OCI-LY7 (cell line): ENCODE results near the gene GALR3. TPM values are rescaled to one million over a fixed set of nuclear protein-coding genes. Genes with fewer than 3 reads are reported as not detected.

Source experiments
- BruUV-seq: library from RNA; stranded (reverse); fragments of 400-500 nt; replicated peaks from 2 replicates; lab custom pipeline; 2021; lab: Mats Ljungman, UMichigan
- CTCF ChIA-PET: fragments of 300-600 bp; sonication (Branson Sonifier 250); formaldehyde crosslinking; loops from one replicate; lab custom pipeline; 2022; ENCODE audit warnings: antibody characterized with exemption; ENCODE audit not compliant: unreplicated experiment; lab: Charles Lee
- POLR2A ChIA-PET: fragments of 300-600 bp; sonication (Branson Sonifier 250); formaldehyde crosslinking; loops from one replicate; lab custom pipeline; 2022; ENCODE audit warnings: antibody characterized with exemption; lab: Charles Lee
- DNase-seq: peaks from one replicate; pipeline ENCODE4 v3.0.0-alpha.2; 2015; ENCODE audit warnings: low spot score
- H2AFZ ChIP-seq: fragments of 200-600 bp; sonication (generic), shearing (Covaris generic); 2 replicates; pipeline ENCODE4 v1.6.1; 2014; ENCODE audit warnings: mild to moderate bottlenecking, antibody characterized with exemption, low read length, moderate library complexity
- H3K27ac ChIP-seq: fragments of 200-600 bp; sonication (generic); 2 replicates; pipeline ENCODE4 v1.5.1; 2014; ENCODE audit warnings: mixed run types, low read depth, mild to moderate bottlenecking, moderate library complexity, low read length, inconsistent platforms; ENCODE audit not compliant: poor library complexity, severe bottlenecking
- H3K36me3 ChIP-seq: fragments of 200-600 bp; sonication (generic); 2 replicates; pipeline ENCODE4 v1.6.1; 2014; ENCODE audit warnings: mild to moderate bottlenecking, antibody characterized with exemption, low read length, moderate library complexity, mixed read lengths; ENCODE audit not compliant: insufficient read depth
- H3K4me1 ChIP-seq: fragments of 200-600 bp; sonication (generic); 2 replicates; pipeline ENCODE4 v1.5.1; 2014; ENCODE audit warnings: mild to moderate bottlenecking, low read length; ENCODE audit not compliant: insufficient read depth, poor library complexity, severe bottlenecking
- H3K4me2 ChIP-seq: fragments of 200-600 bp; sonication (generic); 2 replicates; pipeline ENCODE4 v1.6.1; 2014; ENCODE audit warnings: mild to moderate bottlenecking, low read length
- H3K4me3 ChIP-seq: fragments of 200-600 bp; sonication (generic); 2 replicates; pipeline ENCODE4 v1.5.1; 2014; ENCODE audit warnings: mild to moderate bottlenecking, low read depth, low read length; ENCODE audit not compliant: poor library complexity, severe bottlenecking
- H3K79me2 ChIP-seq: fragments of 200-600 bp; sonication (generic); 2 replicates; pipeline ENCODE4 v1.6.1; 2016; ENCODE audit warnings: low read depth, mild to moderate bottlenecking, low read length, moderate library complexity, mixed read lengths; ENCODE audit not compliant: insufficient read depth
- H3K9me2 ChIP-seq: fragments of 200-600 bp; sonication (generic); 2 replicates; pipeline ENCODE4 v1.6.1; 2016; ENCODE audit warnings: mild to moderate bottlenecking, low read length, mixed read lengths; ENCODE audit not compliant: insufficient read depth
- H3K9me3 ChIP-seq: fragments of 200-600 bp; sonication (generic); 2 replicates; pipeline ENCODE4 v1.6.1; 2014; ENCODE audit warnings: mild to moderate bottlenecking, mixed run types, low read length, mixed read lengths
- H4K20me1 ChIP-seq: fragments of 200-600 bp; sonication (generic); 2 replicates; pipeline ENCODE4 v1.6.1; 2014; ENCODE audit warnings: mild to moderate bottlenecking, antibody characterized with exemption, low read length, moderate library complexity, mixed read lengths; ENCODE audit not compliant: insufficient read depth
- CTCF ChIP-seq: fragments of 200-600 bp; sonication (generic); conservative IDR thresholded peaks from 2 replicates; pipeline ENCODE4 v1.5.1; 2014; ENCODE audit warnings: mild to moderate bottlenecking, antibody characterized with exemption, low read length, moderate library complexity, mixed read lengths
- EZH2phosphoT487 ChIP-seq: fragments of 200-600 bp; sonication (generic); IDR thresholded peaks from 2 replicates; pipeline ENCODE4 v1.6.1; 2018; ENCODE audit warnings: low read depth, borderline replicate concordance, mild to moderate bottlenecking, mixed run types, antibody characterized with exemption, low read length, moderate library complexity, mixed read lengths
- intact Hi-C: fragments of 100-400 bp; cut with micrococcal nuclease; formaldehyde crosslinking; loops from one replicate; pipeline ENCODE4 v1.10.0; 2022; ENCODE audit not compliant: unreplicated experiment
- total RNA-seq, 2 experiments: library from RNA; depleted of rRNA in 1 of 2; stranded (reverse); fragments of >200 nt in 1 of 2; shearing (Covaris generic) in 1 of 2; gene quantifications; 2 replicates each; pipeline ENCODE4 v1.2.3, GENCODE V29; 2014 to 2022

GALR3 gene
- total RNA-seq, 2 experiments from 2014 or later, result not detected

- H3K4me3 ChIP-seq, result no peak overlapping the region
Observed at GRCh38 chr22:37818409-37819104, 4.6 kb upstream of the GALR3 start.

GRCh38 chr22:37819105-37819433 is 4.1 kb upstream of the GALR3 start:
- Histone ChIP-seq H3K4me3 (no peak overlapping the region), H3K79me2 (no peaks in the 10 kb centered on the region), H3K27ac (no peak overlapping the region), H3K9me3 (no peaks in the 10 kb centered on the region), H3K4me1 (no peaks in the 10 kb centered on the region), H4K20me1 (no peaks in the 10 kb centered on the region), H2AFZ (no peak overlapping the region), H3K9me2 (no peaks in the 10 kb centered on the region), H3K4me2 (no peak overlapping the region; the same call in 1 of the 2 replicates), H3K36me3 (peaks cover 2% of the 10 kb centered on the region; the same call in 1 of the 2 replicates)
- no peak for DNase-seq
- ChIA-PET POLR2A (interaction anchor here (0.7 kb wide), 1 partner anchor 127 kb away, joined by 3 read pairs; no protein-coding TSS in a partner anchor), CTCF (interaction anchor here (1.7 kb wide), 1 partner anchor 44 kb away, joined by 3 read pairs; no protein-coding TSS in a partner anchor)
- intact Hi-C loops, result no loop called here
- no TSS peak for BruUV-seq
- TF ChIP-seq CTCF (no peak), EZH2phosphoT487 (no peak)

More at GRCh38 chr22:37818409-37819104, 4.6 kb upstream of the GALR3 start:
- Histone ChIP-seq H4K20me1 (no peaks in the 10 kb centered on the region), H3K9me2 (no peaks in the 10 kb centered on the region), H3K79me2 (no peaks in the 10 kb centered on the region), H3K36me3 (peaks cover 2% of the 10 kb centered on the region; the same call in 1 of the 2 replicates), H3K4me2 (no peak overlapping the region; the same call in 1 of the 2 replicates), H3K27ac (no peak overlapping the region), H3K9me3 (no peaks in the 10 kb centered on the region), H2AFZ (no peak overlapping the region), H3K4me1 (no peaks in the 10 kb centered on the region)
- TF ChIP-seq CTCF (0 out of 2 replicates have a peak, but pooled peaks have one; percentile 23), EZH2phosphoT487 (no peak)
- ChIA-PET POLR2A (no interaction called here), CTCF (interaction anchor here (1.4 kb wide), 1 partner anchor 146 kb away, joined by 3 read pairs; no protein-coding TSS in a partner anchor)
- peak; percentile 25 for DNase-seq
- intact Hi-C loops, result no loop called here
- BruUV-seq, result no TSS peak

- ChIA-PET POLR2A (no interaction called here), CTCF (interaction anchor here (0.6 to 1.7 kb wide), 3 partner anchors 22 to 445 kb away, joined by 3 read pairs; no protein-coding TSS in a partner anchor)
- Histone ChIP-seq H3K9me2 (no peaks in the 10 kb centered on the region), H3K4me2 (no peak overlapping the region), H3K27ac (no peak overlapping the region), H3K9me3 (no peaks in the 10 kb centered on the region), H2AFZ (no peak overlapping the region), H4K20me1 (no peaks in the 10 kb centered on the region), H3K4me3 (no peak overlapping the region), H3K79me2 (no peaks in the 10 kb centered on the region), H3K36me3 (no peaks in the 10 kb centered on the region), H3K4me1 (no peaks in the 10 kb centered on the region)
- intact Hi-C loops, result no loop called here
- no TSS peak for BruUV-seq
- DNase-seq, result no peak
- TF ChIP-seq CTCF (no peak), EZH2phosphoT487 (no peak)
Observed at GRCh38 chr22:37820350-37820749, 2.8 kb upstream of the GALR3 start.
